Measurements from ENCODE around the gene GALNT9. TPM values are rescaled to one million over a fixed set of nuclear protein-coding genes. Genes with fewer than 3 reads are reported as not detected.
"Not testable (repeated sequence)": the region's sequence is repeated elsewhere in the genome, so short reads cannot be mapped to it uniquely, and the experiment has no call there.

The GALNT9 gene
- total RNA-seq, 2 donors from 2014 or later: 0.14 to 1.0 TPM

GRCh38 chr12:132267873-132268272 is 61.5 kb downstream of the GALNT9 start:
- Histone ChIP-seq H3K4me3 (no peak overlapping the region), H3K27me3 (replicated peaks; ENCODE audit: insufficient read depth) (peaks cover 2% of the 10 kb centered on the region), H3K9me3 (no peaks in the 10 kb centered on the region), H3K4me1 (replicated peaks) (no peaks in the 10 kb centered on the region), H3K27ac (no peak overlapping the region), H3K36me3 (no peaks in the 10 kb centered on the region)
- DNase-seq (ENCODE audit: low spot score): no peak
- 94% methylated on average over 10 of the region's 10 CpGs for WGBS
- TF ChIP-seq, protein P1, sequence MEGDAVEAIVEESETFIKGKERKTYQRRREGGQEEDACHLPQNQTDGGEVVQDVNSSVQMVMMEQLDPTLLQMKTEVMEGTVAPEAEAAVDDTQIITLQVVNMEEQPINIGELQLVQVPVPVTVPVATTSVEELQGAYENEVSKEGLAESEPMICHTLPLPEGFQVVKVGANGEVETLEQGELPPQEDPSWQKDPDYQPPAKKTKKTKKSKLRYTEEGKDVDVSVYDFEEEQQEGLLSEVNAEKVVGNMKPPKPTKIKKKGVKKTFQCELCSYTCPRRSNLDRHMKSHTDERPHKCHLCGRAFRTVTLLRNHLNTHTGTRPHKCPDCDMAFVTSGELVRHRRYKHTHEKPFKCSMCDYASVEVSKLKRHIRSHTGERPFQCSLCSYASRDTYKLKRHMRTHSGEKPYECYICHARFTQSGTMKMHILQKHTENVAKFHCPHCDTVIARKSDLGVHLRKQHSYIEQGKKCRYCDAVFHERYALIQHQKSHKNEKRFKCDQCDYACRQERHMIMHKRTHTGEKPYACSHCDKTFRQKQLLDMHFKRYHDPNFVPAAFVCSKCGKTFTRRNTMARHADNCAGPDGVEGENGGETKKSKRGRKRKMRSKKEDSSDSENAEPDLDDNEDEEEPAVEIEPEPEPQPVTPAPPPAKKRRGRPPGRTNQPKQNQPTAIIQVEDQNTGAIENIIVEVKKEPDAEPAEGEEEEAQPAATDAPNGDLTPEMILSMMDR (IDR thresholded peaks at IDR 0.05): no peak
- TF ChIP-seq POLR2AphosphoS5 (IDR thresholded peaks at IDR 0.05): no peak
- no peak for TF ChIP-seq POLR2A (IDR thresholded peaks at IDR 0.05)
- intact Hi-C loops (cut with DNase I): no loop called here

- DNase-seq (ENCODE audit: low spot score): no peak
- H3K9me3 ChIP-seq: no peaks in the 10 kb centered on the region
- 89% methylated on average over 18 of the region's 18 CpGs for WGBS
- intact Hi-C loops (cut with DNase I): no loop called here
- no peaks in the 10 kb centered on the region for H3K4me1 ChIP-seq (replicated peaks)
- no peaks in the 10 kb centered on the region for H3K36me3 ChIP-seq
- H3K27me3 ChIP-seq (replicated peaks; ENCODE audit: insufficient read depth): peaks cover 2% of the 10 kb centered on the region
- TF ChIP-seq, protein P1 (IDR thresholded peaks at IDR 0.05): no peak
- TF ChIP-seq POLR2AphosphoS5 (IDR thresholded peaks at IDR 0.05) (no peak), POLR2A (IDR thresholded peaks at IDR 0.05) (no peak)
- H3K27ac ChIP-seq: no peak overlapping the region
- no peak overlapping the region for H3K4me3 ChIP-seq
These were observed 62.6 kb downstream of the GALNT9 start for GRCh38 chr12:132266802-132267201.

DNA sequence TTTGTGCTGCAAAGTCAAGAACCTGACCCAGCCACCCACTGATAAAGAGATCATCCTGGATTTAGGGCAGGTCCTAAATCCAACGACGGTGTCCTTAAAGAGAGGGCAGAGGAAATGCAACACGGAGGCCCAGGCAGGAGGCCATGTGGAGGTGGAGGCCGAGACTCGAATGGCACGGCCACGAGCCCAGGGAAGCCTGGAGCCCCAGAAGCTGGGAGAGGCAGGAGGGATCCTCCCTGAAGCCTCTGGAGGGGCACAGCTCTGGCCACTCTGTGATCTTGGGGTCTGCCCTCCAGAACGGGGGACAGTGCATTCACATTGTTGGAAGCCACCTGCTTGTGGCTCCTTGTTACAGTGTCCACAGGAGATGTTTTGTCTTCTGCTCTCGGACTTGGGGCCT is 63.0 kb downstream of the GALNT9 start:
- H3K27me3 ChIP-seq (replicated peaks; ENCODE audit: insufficient read depth): peaks cover 2% of the 10 kb centered on the region
- intact Hi-C loops (cut with DNase I): no loop called here

DNA sequence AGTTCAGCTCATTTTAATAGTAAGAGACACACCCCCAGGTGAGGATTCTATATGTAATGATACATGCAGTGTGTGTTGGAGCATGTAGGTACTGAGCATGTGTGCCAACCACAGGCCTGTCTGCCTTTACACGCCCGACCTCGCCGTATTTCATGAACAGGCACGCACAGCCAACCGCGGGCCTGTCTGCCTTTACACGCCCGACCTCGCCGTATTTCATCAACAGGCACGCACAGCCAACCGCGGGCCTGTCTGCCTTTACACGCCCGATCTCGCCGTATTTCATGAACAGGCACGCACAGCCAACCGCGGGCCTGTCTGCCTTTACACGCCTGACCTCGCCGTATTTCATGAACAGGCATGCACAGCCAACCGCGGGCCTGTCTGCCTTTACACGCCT is 63.6 kb downstream of the GALNT9 start:
- DNase-seq (ENCODE audit: low spot score); H3K27ac ChIP-seq; H3K9me3 ChIP-seq; H3K27me3 ChIP-seq (replicated peaks; ENCODE audit: insufficient read depth); H3K4me1 ChIP-seq (replicated peaks); H3K36me3 ChIP-seq; intact Hi-C loops (cut with DNase I); H3K4me3 ChIP-seq: not testable (repeated sequence)
- 91% methylated on average over 27 of the region's 27 CpGs for WGBS

More for the DNA sequence above, 63.0 kb downstream of the GALNT9 start:
- no peak for DNase-seq (ENCODE audit: low spot score)
- Histone ChIP-seq H3K9me3 (no peaks in the 10 kb centered on the region), H3K27ac (no peak overlapping the region), H3K4me3 (no peak overlapping the region), H3K36me3 (no peaks in the 10 kb centered on the region), H3K4me1 (replicated peaks) (no peaks in the 10 kb centered on the region)
- TF ChIP-seq POLR2A (IDR thresholded peaks at IDR 0.05) (no peak), POLR2AphosphoS5 (IDR thresholded peaks at IDR 0.05) (no peak)
- TF ChIP-seq, protein P1 (IDR thresholded peaks at IDR 0.05): no peak
- WGBS: 89% methylated on average over 9 of the region's 9 CpGs

DNA sequence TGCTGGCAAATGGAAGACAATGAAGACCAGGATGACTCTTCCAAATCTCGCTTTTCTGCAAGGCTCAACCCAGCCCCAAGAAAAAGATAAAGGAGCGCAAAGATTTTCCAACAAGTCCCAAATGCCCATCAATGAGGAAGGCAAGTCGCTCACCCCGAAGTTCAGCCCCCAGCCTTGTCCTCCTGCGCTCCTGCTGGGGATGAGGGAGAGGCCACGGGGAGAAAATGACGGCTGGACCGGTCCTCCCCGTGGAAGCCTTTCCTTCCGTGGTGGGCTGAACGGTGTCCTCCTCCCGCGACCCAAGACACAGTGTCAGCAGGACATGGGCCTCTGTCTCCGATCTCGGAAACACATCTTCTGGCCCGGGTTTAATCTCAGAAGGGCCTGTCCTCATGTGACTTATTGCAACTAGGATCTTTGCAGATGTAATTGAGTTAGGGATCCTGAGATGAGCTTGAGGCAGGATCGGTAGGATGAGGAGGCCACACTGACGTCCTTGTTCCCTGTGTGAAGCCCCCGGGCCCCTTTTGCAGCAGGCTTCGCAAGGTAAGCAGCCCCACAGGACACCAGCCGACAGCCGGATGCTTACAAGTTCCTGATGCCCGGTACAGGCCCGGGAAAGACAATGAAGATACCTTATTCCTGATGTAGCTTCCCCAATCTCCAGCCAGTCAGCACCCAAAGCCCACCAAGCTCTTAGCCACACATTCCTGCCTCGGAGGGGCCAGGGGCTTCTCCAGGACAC is 64.2 kb downstream of the GALNT9 start:
- Histone ChIP-seq H3K36me3 (no peaks in the 10 kb centered on the region), H3K4me1 (replicated peaks) (no peaks in the 10 kb centered on the region), H3K9me3 (no peaks in the 10 kb centered on the region), H3K27me3 (replicated peaks; ENCODE audit: insufficient read depth) (peaks cover 2% of the 10 kb centered on the region), H3K27ac (no peak overlapping the region), H3K4me3 (no peak overlapping the region)
- intact Hi-C loops (cut with DNase I): no loop called here
- WGBS: 91% methylated on average over 25 of the region's 25 CpGs
- TF ChIP-seq POLR2AphosphoS5 (IDR thresholded peaks at IDR 0.05) (no peak), POLR2A (IDR thresholded peaks at IDR 0.05) (no peak)
- TF ChIP-seq, protein P1 (IDR thresholded peaks at IDR 0.05): no peak
- no peak for DNase-seq (ENCODE audit: low spot score)

Measured in prostate gland (tissue), 2 donors.